Motor neuron (in vitro differentiated cells): ENCODE data around the gene PAGE5. TPM values are rescaled to one million over a fixed set of nuclear protein-coding genes. Genes with fewer than 3 reads are reported as not detected.

Experiments used
- total RNA-seq, 8 experiments: library from RNA; unstranded; fragments of 300-600 nt; gene quantifications; 2 replicates each; pipeline versions ENCODE4 v1.2.3 to v1.2.4, GENCODE V29; 2022

PAGE5 gene
- total RNA-seq, 8 experiments from 2014 or later, result 0.38 TPM; not detected in 7

Other genes with a start within 250 kb of the PAGE5 start
- gene PFKFB1, start 226.2 kb upstream of the PAGE5 start, total RNA-seq, result under 1 TPM in 7 of 8 experiments, not detected in 1; 0.21 to 0.69 (median 0.31) TPM
- 10 to 100 TPM in 3 of 8 experiments, 1 to 10 TPM in 5; 2.8 to 24.8 (median 6.8) TPM for gene APEX2, start 220.0 kb upstream of the PAGE5 start, total RNA-seq
- gene ALAS2, start 189.4 kb upstream of the PAGE5 start, total RNA-seq, result under 1 TPM in 1 of 8 experiments, not detected in 7; 0.09 TPM
- 10 to 100 TPM in 1 of 8 experiments, 1 to 10 TPM in 2, under 1 TPM in 2, not detected in 3; 0.85 to 27.6 (median 3.1) TPM for gene PAGE2B, start 145.3 kb upstream of the PAGE5 start, total RNA-seq
- 1 to 10 TPM in 1 of 8 experiments, not detected in 7; 4.3 TPM for gene PAGE2, start 131.3 kb upstream of the PAGE5 start, total RNA-seq
- not detected for gene PAGE3, start 44.6 kb downstream of the PAGE5 start, total RNA-seq
- 100 to 1,000 TPM in 3 of 8 experiments, 10 to 100 TPM in 3, 1 to 10 TPM in 2; 2.0 to 126 (median 69.1) TPM for gene MAGEH1, start 231.8 kb downstream of the PAGE5 start, total RNA-seq